ENCODE results near the gene TPM1.
A peak's percentile ranks its signal among the peaks of the same experiment; 100 is the strongest.

The TPM1 gene

GRCh38 chr15:63019511-63020109 is 22.9 kb upstream of the TPM1 start:
- H3K27ac ChIP-seq: no peak overlapping the region
- TF ChIP-seq CTCF (IDR thresholded peaks at IDR 0.05): no peak
- no peak for TF ChIP-seq ZFX (IDR thresholded peaks at IDR 0.05; ENCODE audit: borderline replicate concordance)

DNA sequence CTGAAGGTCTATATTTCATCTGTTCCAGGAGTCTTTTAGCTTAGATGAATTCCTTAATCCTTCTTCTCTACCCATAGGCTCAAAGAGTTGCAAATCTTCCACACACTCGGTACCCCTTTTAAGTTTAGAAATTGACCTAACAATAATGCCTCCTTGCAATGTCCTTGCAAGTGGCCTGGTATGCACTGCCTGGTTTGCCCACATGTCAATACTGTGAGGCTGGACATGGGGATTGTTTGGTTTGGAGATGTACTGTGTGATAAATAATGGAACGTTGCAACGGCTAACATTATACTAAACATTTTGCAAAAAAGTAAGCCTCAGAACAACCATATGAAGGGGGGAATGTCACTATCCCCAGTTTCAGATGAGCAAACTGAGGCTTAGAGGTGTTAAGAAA is 22.4 kb upstream of the TPM1 start:
- no peak overlapping the region for H3K27ac ChIP-seq
- TF ChIP-seq CTCF (IDR thresholded peaks at IDR 0.05) (no peak), ZFX (IDR thresholded peaks at IDR 0.05; ENCODE audit: borderline replicate concordance) (no peak)

GRCh38 chr15:63020759-63021430 is 21.7 kb upstream of the TPM1 start:
- no peak overlapping the region for H3K27ac ChIP-seq
- TF ChIP-seq ZFX (IDR thresholded peaks at IDR 0.05; ENCODE audit: borderline replicate concordance) (no peak), CTCF (IDR thresholded peaks at IDR 0.05) (no peak)

- TF ChIP-seq ZFX (IDR thresholded peaks at IDR 0.05; ENCODE audit: borderline replicate concordance): no peak
- no peak for TF ChIP-seq CTCF (IDR thresholded peaks at IDR 0.05)
- no peak overlapping the region for H3K27ac ChIP-seq
Measured at GRCh38 chr15:63022181-63022580, 20.4 kb upstream of the TPM1 start.

DNA sequence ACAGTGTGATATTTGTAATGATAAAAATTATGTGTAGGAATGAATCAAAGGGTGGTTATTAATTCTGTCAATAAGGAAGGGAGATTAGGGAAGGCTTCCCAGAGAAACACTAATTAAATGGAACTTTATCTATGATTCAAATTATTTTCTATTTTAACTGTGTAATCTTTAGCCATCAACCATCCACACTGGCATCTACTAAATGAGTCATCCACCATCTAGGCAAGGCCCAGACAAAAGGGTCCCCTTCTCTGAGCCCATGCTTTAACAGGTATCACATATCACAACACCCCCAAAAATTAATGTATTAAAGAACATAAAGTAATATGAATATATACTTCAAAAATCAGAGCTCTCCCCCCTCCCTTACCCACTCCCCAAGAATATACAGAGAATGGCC is 19.9 kb upstream of the TPM1 start:
- TF ChIP-seq CTCF (IDR thresholded peaks at IDR 0.05) (no peak), ZFX (IDR thresholded peaks at IDR 0.05; ENCODE audit: borderline replicate concordance) (no peak)

DNA sequence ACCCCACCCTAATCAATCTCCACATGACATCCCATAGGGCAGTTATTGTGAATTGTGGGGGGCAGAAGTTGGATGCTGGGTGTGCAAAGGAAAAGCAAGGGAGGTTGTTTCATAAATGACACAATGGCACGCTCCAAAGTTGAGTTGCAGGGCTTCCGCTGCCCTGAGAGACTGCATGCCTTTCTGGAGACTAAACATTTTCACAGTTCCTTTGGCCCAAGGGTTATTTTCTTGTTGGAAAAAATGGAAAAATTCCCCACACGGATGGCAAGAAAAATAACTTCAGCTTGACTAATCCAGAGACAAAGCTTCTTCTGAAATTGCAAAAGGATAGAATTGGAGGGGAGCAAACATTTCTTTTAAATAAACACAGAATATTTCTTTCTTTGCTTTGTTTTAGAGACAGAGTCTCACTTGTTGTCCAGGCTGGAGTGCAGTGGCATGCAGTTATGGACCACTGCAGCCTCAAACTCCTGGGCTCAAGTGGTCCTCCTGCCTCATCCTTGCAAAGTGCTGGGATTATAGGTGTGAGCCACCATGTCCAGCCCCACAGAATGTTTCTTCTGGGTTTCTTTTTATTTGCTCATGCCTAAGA is 19.1 kb upstream of the TPM1 start:
- H3K27ac ChIP-seq: no peak overlapping the region
- no peak for TF ChIP-seq ZFX (IDR thresholded peaks at IDR 0.05; ENCODE audit: borderline replicate concordance)
- no peak for TF ChIP-seq CTCF (IDR thresholded peaks at IDR 0.05)

More for the DNA sequence above, 19.9 kb upstream of the TPM1 start:
- no peak overlapping the region for H3K27ac ChIP-seq

DNA sequence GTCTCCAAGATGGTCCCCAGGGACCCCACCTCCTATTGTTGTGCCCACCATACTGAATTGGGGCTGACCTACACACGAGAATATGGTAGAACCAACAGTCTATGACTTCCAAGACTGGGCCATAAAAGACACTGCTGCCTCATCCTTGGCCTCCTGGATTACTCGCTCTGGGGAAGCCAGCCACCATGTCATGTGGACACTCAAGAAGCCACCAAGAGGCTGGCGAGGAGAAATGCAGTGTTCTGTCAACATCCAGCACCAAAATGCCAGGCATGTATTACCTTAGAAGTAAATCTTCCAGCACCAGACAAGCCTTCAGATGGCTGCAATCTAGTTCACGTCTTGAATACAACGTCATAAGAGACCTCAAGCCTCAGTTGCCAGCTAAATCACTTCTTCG is 17.1 kb upstream of the TPM1 start:
- no peak for TF ChIP-seq ZFX (IDR thresholded peaks at IDR 0.05; ENCODE audit: borderline replicate concordance)
- peak; percentile 14; the same call in 1 of the 2 replicates for TF ChIP-seq CTCF (IDR thresholded peaks at IDR 0.05)
- H3K27ac ChIP-seq: no peak overlapping the region
